ENCODE measurements around the gene CCDC7.
"Not testable (repeated sequence)": the region's sequence is repeated elsewhere in the genome, so short reads cannot be mapped to it uniquely, and the experiment has no call there.

Gene CCDC7

DNA sequence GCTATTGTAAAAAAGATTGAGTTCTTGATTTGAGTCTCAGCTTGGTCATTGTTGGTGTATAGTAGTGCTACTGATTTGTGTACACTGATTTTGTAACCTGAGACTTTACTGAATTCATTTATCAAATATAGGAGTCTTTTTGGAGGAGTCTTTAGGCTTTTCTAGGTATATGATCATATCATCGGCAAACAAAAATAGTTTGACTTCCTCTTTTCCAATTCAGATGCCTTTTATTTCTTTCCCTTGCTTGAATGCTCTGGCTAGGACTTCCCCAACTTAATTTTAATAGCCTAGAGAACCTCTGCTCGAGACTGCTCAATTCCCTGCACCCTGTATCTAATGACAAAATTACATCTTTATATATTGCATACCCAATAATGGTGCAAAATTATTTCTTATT, 154.4 kb downstream of the CCDC7 start:
- TF ChIP-seq, protein P1, sequence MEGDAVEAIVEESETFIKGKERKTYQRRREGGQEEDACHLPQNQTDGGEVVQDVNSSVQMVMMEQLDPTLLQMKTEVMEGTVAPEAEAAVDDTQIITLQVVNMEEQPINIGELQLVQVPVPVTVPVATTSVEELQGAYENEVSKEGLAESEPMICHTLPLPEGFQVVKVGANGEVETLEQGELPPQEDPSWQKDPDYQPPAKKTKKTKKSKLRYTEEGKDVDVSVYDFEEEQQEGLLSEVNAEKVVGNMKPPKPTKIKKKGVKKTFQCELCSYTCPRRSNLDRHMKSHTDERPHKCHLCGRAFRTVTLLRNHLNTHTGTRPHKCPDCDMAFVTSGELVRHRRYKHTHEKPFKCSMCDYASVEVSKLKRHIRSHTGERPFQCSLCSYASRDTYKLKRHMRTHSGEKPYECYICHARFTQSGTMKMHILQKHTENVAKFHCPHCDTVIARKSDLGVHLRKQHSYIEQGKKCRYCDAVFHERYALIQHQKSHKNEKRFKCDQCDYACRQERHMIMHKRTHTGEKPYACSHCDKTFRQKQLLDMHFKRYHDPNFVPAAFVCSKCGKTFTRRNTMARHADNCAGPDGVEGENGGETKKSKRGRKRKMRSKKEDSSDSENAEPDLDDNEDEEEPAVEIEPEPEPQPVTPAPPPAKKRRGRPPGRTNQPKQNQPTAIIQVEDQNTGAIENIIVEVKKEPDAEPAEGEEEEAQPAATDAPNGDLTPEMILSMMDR (IDR thresholded peaks at IDR 0.05; ENCODE audit: low read depth, low read length) = no peak
- H3K27me3 ChIP-seq = no peaks in the 10 kb centered on the region
- no peaks in the 10 kb centered on the region for H3K36me3 ChIP-seq
- no peak for DNase-seq
- H3K4me3 ChIP-seq (ENCODE audit: low read depth, low read length) = no peak overlapping the region
- H3K9me3 ChIP-seq = no peaks in the 10 kb centered on the region
- no peaks in the 10 kb centered on the region for H3K4me1 ChIP-seq

DNA sequence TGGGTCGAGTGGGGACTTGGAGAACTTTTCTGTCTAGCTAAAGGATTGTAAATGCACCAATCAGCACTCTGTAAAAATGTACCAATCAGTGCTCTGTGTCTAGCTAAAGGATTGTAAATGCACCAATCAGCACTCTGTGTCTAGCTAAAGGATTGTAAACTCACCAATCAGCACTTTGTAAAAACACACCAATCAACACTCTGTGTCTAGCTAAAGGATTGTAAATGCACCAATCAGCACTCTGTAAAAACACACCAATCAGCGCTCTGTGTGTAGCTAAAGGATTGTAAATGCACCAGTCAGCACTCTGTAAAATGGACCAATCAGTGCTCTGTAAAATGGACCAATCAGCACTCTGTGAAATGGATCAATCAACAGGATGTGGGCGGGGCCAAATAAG, 155.6 kb downstream of the CCDC7 start:
- not testable (repeated sequence) for H3K27me3 ChIP-seq; DNase-seq; H3K9me3 ChIP-seq; H3K4me1 ChIP-seq; H3K36me3 ChIP-seq; H3K4me3 ChIP-seq (ENCODE audit: low read depth, low read length)

DNA sequence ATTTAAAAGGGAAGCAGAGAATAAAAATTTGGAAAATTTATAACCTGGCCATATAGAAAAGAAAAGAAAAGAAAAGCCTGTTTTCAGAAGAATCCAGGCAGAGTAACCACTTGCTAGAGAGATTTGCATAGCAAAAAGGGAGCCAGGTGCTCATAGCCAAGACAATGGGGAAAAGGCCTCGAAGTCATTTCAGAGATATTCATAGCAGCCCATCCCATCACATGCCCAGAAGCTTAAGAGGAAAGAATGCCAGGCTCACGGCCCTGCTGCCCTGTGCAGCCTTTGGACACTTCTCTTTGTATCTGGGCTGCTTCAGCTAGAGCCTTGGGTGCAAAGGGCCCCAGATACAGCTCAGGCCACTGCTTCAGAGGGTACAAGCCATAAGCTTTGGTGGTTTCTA, 159.8 kb downstream of the CCDC7 start:
- no peak for DNase-seq
- no peak overlapping the region for H3K4me3 ChIP-seq (ENCODE audit: low read depth, low read length)
- H3K27me3 ChIP-seq = no peaks in the 10 kb centered on the region
- TF ChIP-seq, protein P1 (IDR thresholded peaks at IDR 0.05; ENCODE audit: low read depth, low read length) = no peak
- H3K4me1 ChIP-seq = no peaks in the 10 kb centered on the region
- H3K9me3 ChIP-seq = no peaks in the 10 kb centered on the region
- H3K36me3 ChIP-seq = no peaks in the 10 kb centered on the region

DNA sequence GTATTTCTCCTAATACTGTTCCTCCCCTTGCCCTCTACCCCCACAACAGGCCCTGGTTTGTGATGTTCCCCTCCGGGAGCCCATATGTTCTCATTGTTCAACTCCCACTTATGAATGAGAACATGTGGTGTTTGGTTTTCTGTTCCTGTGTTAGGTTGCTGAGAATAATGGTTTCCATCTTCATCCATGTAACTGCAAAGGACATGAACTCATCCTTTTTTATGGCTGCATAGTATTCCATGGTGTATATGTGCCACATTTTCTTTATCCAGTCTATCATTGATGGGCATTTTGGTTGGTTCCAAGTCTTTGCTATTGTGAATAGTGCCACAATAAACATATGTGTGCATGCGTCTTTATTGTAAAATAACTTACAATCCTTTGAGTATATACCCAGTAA, 164.6 kb downstream of the CCDC7 start:
- not testable (repeated sequence) for H3K4me1 ChIP-seq; H3K36me3 ChIP-seq; H3K4me3 ChIP-seq (ENCODE audit: low read depth, low read length); H3K9me3 ChIP-seq; H3K27me3 ChIP-seq; DNase-seq

DNA sequence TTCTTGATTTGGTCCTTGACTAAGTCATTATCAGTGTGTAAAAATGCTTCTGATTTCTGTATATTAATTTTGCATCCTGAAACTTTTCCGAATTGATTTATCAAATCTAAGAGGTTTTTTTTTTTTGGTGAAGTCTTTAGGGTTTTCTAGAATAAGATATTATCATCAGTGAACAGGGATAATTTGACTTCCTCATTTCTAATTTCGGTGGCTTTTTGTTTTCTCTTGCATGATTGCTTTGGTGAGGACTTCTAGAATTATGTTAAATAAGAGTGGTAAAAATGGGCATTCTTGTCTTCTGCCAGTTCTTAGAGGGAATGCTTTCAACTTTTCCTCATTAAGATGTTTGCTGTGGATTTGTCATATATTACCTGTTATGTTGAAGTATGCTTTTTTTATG, 170.5 kb downstream of the CCDC7 start:
- H3K9me3 ChIP-seq = no peaks in the 10 kb centered on the region
- no peaks in the 10 kb centered on the region for H3K36me3 ChIP-seq
- H3K27me3 ChIP-seq = no peaks in the 10 kb centered on the region
- H3K4me1 ChIP-seq = no peaks in the 10 kb centered on the region
- DNase-seq = no peak
- TF ChIP-seq, protein P1 (IDR thresholded peaks at IDR 0.05; ENCODE audit: low read depth, low read length) = no peak
- H3K4me3 ChIP-seq (ENCODE audit: low read depth, low read length) = no peak overlapping the region

DNA sequence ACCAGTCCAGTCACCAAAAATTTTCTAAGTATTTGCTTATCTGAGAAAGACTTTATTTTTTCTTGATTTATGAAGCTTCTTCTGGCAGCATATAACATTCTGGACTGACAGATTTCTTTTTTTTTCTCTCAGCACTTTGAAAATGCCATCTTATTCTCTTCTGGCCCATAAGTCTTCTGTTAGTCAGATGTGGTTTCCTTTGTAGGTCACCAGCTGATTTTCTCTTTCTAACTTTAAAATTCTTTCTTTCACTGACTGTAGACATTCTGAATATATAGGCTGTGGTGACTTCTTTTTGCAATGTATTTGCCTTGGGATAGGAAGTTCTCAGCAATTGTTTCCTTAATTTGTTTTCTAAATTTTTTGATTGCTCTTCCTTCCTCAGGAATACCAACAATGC, 172.5 kb downstream of the CCDC7 start:
- Histone ChIP-seq H3K36me3 (no peaks in the 10 kb centered on the region), H3K4me1 (no peaks in the 10 kb centered on the region), H3K27me3 (no peaks in the 10 kb centered on the region), H3K9me3 (no peaks in the 10 kb centered on the region), H3K4me3 (ENCODE audit: low read depth, low read length) (no peak overlapping the region)
- TF ChIP-seq, protein P1 (IDR thresholded peaks at IDR 0.05; ENCODE audit: low read depth, low read length) = no peak
- DNase-seq = no peak

DNA sequence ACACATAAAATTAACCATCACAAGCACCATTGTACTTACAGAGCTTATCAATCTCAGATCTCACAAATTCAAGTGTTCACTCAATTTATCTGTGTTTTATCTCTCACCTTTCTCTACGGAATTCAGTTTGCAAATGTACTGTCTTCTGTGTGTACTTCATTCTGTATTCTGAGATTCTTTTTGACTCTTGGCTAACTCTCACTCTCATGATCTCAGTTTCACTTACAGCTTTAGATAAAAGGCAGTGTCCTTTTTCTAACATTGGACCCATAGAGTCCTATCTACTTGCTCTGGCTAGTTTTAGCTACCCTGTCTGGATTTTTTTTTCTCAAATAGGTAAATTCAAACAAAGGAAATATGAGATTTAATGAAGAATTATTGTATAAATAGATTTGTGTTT, 176.0 kb downstream of the CCDC7 start:
- no peaks in the 10 kb centered on the region for H3K9me3 ChIP-seq
- H3K36me3 ChIP-seq = no peaks in the 10 kb centered on the region
- no peak overlapping the region for H3K4me3 ChIP-seq (ENCODE audit: low read depth, low read length)
- H3K27me3 ChIP-seq = no peaks in the 10 kb centered on the region
- DNase-seq = no peak
- TF ChIP-seq, protein P1 (IDR thresholded peaks at IDR 0.05; ENCODE audit: low read depth, low read length) = no peak
- H3K4me1 ChIP-seq = no peaks in the 10 kb centered on the region

All from BE2C (cell line).